Mucosa of rectum (tissue), 2 donors: ENCODE data around the gene HSPBP1.
A peak's percentile ranks its signal among the peaks of the same experiment; 100 is the strongest.

ENCODE experiments used
- H3K27ac ChIP-seq, 2 donors: one replicate each; pipeline ENCODE4 v1.7.0; 2013; ENCODE audit warnings: inconsistent platforms in 2 of 2, low read depth in 2 of 2, low read length in 2 of 2
- H3K27me3 ChIP-seq, 2 donors: one replicate each; pipeline ENCODE4 v1.7.0; 2013; ENCODE audit warnings: low read length in 2 of 2; ENCODE audit not compliant: control insufficient read depth in 2 of 2, insufficient read depth in 2 of 2
- H3K36me3 ChIP-seq, 2 donors: one replicate each; pipeline ENCODE4 v1.7.0; 2013; ENCODE audit warnings: low read length in 2 of 2; ENCODE audit not compliant: control insufficient read depth in 2 of 2, insufficient read depth in 2 of 2
- H3K4me1 ChIP-seq, 2 donors: one replicate each; pipeline ENCODE4 v1.7.0; 2013; ENCODE audit warnings: low read length in 2 of 2, mild to moderate bottlenecking in 1 of 2; ENCODE audit not compliant: control insufficient read depth in 2 of 2, insufficient read depth in 2 of 2
- H3K4me3 ChIP-seq, 2 donors: one replicate each; pipeline ENCODE4 v1.7.0; 2013; ENCODE audit warnings: low read length in 2 of 2
- H3K9ac ChIP-seq, 2 donors: one replicate each; pipeline ENCODE4 v1.7.0; 2013; ENCODE audit warnings: low read length in 2 of 2, low read depth in 1 of 2, mild to moderate bottlenecking in 1 of 2
- H3K9me3 ChIP-seq, 2 donors: one replicate each; pipeline ENCODE4 v1.7.0; 2013; ENCODE audit warnings: low read length in 2 of 2; ENCODE audit not compliant: control insufficient read depth in 2 of 2
- donor health status: healthy.
- donor health status: Normal muscosa, but diverticular disease.

HSPBP1 gene

GRCh38 chr19:55255618-55256423 lies 24.1 kb downstream of the HSPBP1 start:
- Histone ChIP-seq H3K9ac (peak overlapping the region in 1 of 2 donors; percentile 60), H3K4me3 (peak overlapping the region; percentile 49 to 84), H3K27ac (peak overlapping the region; percentile 1 to 87), H3K4me1 (peaks cover 44 to 55% of the 10 kb centered on the region in 2 donors), H3K36me3 (no peaks in the 10 kb centered on the region), H3K27me3 (no peaks in the 10 kb centered on the region), H3K9me3 (no peaks in the 10 kb centered on the region)

- H3K4me3 ChIP-seq: peak overlapping the region; percentile 38 to 84
- H3K9me3 ChIP-seq: no peaks in the 10 kb centered on the region
- no peaks in the 10 kb centered on the region for H3K36me3 ChIP-seq
- peak overlapping the region; percentile 52 to 75 for H3K9ac ChIP-seq
- H3K27ac ChIP-seq: peak overlapping the region; percentile 59 to 87
- no peaks in the 10 kb centered on the region for H3K27me3 ChIP-seq
- peaks cover 52 to 60% of the 10 kb centered on the region in 2 donors for H3K4me1 ChIP-seq
These were observed 25.3 kb downstream of the HSPBP1 start for GRCh38 chr19:55254625-55254977.

GRCh38 chr19:55253842-55254624 lies 25.9 kb downstream of the HSPBP1 start:
- peak overlapping the region; percentile 59 to 87 for H3K27ac ChIP-seq
- no peaks in the 10 kb centered on the region for H3K36me3 ChIP-seq
- H3K9me3 ChIP-seq: no peaks in the 10 kb centered on the region
- H3K27me3 ChIP-seq: no peaks in the 10 kb centered on the region
- peak overlapping the region; percentile 52 to 75 for H3K9ac ChIP-seq
- peak overlapping the region; percentile 38 to 84 for H3K4me3 ChIP-seq
- peaks cover 51 to 57% of the 10 kb centered on the region in 2 donors for H3K4me1 ChIP-seq

- H3K9ac ChIP-seq: peak overlapping the region in 1 of 2 donors; percentile 20
- H3K36me3 ChIP-seq: no peaks in the 10 kb centered on the region
- no peaks in the 10 kb centered on the region for H3K9me3 ChIP-seq
- peaks cover 61 to 66% of the 10 kb centered on the region in 2 donors for H3K4me1 ChIP-seq
- H3K4me3 ChIP-seq: peak overlapping the region in 1 of 2 donors; percentile 84
- peak overlapping the region in 1 of 2 donors; percentile 87 for H3K27ac ChIP-seq
- H3K27me3 ChIP-seq: no peaks in the 10 kb centered on the region
These were observed 26.9 kb downstream of the HSPBP1 start for GRCh38 chr19:55252760-55253663.

GRCh38 chr19:55251341-55252081 lies 28.4 kb downstream of the HSPBP1 start:
- H3K4me1 ChIP-seq: peaks cover 64 to 67% of the 10 kb centered on the region in 2 donors
- H3K27ac ChIP-seq: peak overlapping the region; percentile 81 to 88
- peaks cover 3 to 7% of the 10 kb centered on the region in 2 donors for H3K36me3 ChIP-seq
- peak overlapping the region; percentile 26 to 44 for H3K4me3 ChIP-seq
- H3K9me3 ChIP-seq: no peaks in the 10 kb centered on the region
- peak overlapping the region; percentile 36 to 47 for H3K9ac ChIP-seq
- no peaks in the 10 kb centered on the region for H3K27me3 ChIP-seq

- Histone ChIP-seq H3K9ac (peak overlapping the region in 1 of 2 donors; percentile 36), H3K4me1 (peaks cover 55 to 56% of the 10 kb centered on the region in 2 donors), H3K36me3 (peaks cover 12 to 13% of the 10 kb centered on the region in 2 donors), H3K27ac (peak overlapping the region; percentile 81 to 88), H3K9me3 (no peaks in the 10 kb centered on the region), H3K27me3 (no peaks in the 10 kb centered on the region), H3K4me3 (peak overlapping the region in 1 of 2 donors; percentile 18)
These were observed 29.5 kb downstream of the HSPBP1 start for GRCh38 chr19:55250262-55251036.

- Histone ChIP-seq H3K36me3 (peaks cover 18 to 19% of the 10 kb centered on the region in 2 donors), H3K27me3 (no peaks in the 10 kb centered on the region), H3K4me3 (no peak overlapping the region), H3K27ac (no peak overlapping the region), H3K9me3 (no peaks in the 10 kb centered on the region), H3K4me1 (peaks cover 49 to 50% of the 10 kb centered on the region in 2 donors), H3K9ac (peak overlapping the region in 1 of 2 donors; percentile 36)
These were observed 30.1 kb downstream of the HSPBP1 start for GRCh38 chr19:55249841-55250240.

- Histone ChIP-seq H3K27ac (peak overlapping the region; percentile 71 to 88), H3K36me3 (peaks cover 29 to 30% of the 10 kb centered on the region in 2 donors), H3K4me1 (peaks cover 45 to 48% of the 10 kb centered on the region in 2 donors), H3K9ac (peak overlapping the region in 1 of 2 donors; percentile 63), H3K4me3 (no peak overlapping the region), H3K9me3 (no peaks in the 10 kb centered on the region), H3K27me3 (no peaks in the 10 kb centered on the region)
These were observed 31.2 kb downstream of the HSPBP1 start for GRCh38 chr19:55248704-55249103.
